A172 (cell line): ENCODE measurements around the gene SP7. TPM values are rescaled to one million over a fixed set of nuclear protein-coding genes. Genes with fewer than 3 reads are reported as not detected.
"Not testable (repeated sequence)": the region's sequence is repeated elsewhere in the genome, so short reads cannot be mapped to it uniquely, and the experiment has no call there.

ENCODE experiments used
- DNase-seq: peaks from one replicate; pipeline ENCODE4 v3.0.0-alpha.2; 2015; ENCODE audit warnings: low spot score
- total RNA-seq: library from RNA; depleted of rRNA; stranded (reverse); fragments of >200 nt; shearing (Covaris generic); gene quantifications from 2 replicates; pipeline ENCODE4 v1.2.3, GENCODE V29; 2014

Gene SP7
- total RNA-seq, 1 experiment from 2014 or later: not detected

DNA sequence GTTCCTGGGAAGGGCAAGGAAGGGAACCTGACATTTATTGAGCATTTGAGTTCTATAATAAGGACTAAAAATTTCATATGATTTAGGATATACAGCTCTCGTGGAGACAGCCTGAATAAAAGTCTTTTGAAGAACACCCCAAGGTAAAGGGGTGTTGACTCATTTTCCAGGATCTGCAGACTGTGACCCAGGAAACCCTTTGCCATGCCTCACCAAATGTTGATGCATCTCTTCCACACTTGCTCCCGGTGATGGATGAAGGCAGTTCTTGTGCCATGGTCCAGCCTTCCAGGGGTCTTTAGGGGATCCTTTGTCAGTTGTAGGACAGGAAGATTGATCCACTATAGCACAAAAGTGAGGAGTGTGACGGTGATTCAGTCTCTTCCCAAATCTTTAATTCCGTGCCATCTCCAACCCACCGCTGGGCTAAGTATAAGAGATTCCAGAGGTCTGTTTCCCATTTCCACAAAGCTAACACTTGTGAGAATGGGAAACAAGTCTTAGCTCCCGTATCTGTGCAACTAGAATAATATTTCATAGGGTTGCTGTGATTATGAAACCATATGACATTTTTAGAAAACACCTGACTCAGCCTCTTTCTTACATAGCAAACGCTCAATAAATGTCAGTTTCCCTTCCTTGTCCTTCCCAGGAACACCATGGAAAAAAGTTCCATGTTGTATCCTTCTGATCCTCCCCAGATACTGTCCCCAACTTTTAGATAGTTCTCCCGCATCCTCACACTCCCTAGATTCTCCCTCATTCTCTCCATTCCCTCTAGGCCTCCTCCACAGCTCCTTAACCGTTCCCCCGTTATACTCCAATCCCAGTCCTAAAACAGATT lies 15.6 kb downstream of the SP7 start:
- DNase-seq: peak; percentile 19

- no peak for DNase-seq
These were observed 22.2 kb downstream of the SP7 start for GRCh38 chr12:53313996-53314395.

GRCh38 chr12:53308276-53308675 lies 27.9 kb downstream of the SP7 start:
- no peak for DNase-seq

DNA sequence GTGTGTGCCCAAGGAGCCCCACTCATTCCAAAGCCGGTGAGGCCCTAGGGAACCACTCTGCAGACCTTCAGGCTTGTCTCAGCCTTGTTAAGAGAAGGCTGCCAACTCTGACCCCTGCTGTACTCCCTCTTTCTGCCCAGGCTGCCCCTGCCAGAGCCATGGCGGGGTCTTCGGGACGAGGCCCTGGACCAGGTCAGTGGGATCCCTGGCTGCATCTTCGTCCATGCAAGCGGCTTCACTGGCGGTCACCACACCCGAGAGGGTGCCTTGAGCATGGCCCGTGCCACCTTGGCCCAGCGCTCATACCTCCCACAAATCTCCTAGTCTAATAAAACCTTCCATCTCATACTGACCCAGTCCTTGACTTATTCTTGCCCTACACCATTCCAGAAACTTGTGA lies 29.3 kb downstream of the SP7 start:
- no peak for DNase-seq

GRCh38 chr12:53302903-53303302 lies 33.3 kb downstream of the SP7 start:
- no peak for DNase-seq

DNA sequence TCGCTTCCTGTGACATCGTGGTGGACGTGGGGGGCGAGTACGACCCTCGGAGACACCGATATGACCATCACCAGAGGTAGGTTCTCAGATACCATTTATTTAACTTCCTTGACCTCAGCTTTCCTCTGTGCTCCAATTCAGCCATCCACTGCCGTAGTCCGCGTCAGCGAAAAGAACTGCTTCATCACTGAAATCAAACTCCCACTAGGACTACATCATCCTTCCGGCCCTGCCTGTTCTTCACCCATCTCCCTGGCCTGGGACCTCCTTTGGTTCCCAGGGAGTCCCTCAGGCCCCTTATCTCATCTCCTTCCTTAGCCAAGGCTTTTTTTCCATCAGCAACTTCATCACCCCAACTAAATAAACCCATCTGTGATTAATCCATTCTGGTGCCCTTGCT lies 36.0 kb downstream of the SP7 start:
- DNase-seq: peak; percentile 28

- DNase-seq: peak; percentile 81
These were observed 36.5 kb downstream of the SP7 start, which contains the start of gene MYG1 for GRCh38 chr12:53299454-53300180. MYG1 (plus strand) TSS chr12:53299695; CDS start chr12:53299738, 43 bp downstream.

DNA sequence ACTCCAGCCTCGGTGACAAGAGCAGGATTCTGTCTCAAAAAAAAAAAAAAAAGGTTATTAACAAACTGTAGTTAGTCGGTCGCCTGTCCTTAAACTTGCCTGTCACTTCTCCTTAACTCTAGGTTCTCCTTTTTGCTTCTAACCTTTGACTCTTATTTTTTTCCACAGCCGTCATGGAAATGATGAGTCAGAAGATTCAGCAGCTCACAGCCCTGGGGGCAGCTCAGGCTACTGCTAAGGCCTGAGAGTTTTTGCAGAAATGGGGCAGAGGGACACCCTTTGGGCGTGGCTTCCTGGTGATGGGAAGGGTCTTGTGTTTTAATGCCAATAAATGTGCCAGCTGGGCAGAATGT lies 37.1 kb downstream of the SP7 start:
- DNase-seq: peak; percentile 63

GRCh38 chr12:53298164-53298563 lies 38.0 kb downstream of the SP7 start:
- DNase-seq: peak; percentile 23

DNA sequence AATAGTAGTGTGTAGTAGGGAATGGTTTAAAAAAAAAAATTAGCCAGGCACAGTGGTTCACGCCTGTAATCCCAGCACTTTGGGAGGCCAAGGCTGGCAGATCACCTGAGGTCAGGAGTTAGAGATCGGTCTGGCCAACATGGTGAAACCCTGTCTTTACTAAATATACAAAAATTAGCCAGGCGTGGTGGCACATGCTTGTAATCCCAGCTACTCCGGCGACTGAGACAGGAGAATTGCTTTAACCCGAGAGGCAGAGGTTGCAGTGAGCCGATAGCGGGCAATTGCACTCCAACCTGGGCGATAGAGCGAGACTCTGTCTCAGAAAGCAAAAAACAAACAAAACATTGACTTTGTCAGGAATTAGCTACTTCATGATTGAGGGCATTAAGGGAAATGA lies 39.0 kb downstream of the SP7 start:
- not testable (repeated sequence) for DNase-seq

GRCh38 chr12:53295891-53296219 lies 40.3 kb downstream of the SP7 start:
- DNase-seq: no peak

GRCh38 chr12:53295070-53295890 lies 40.9 kb downstream of the SP7 start, which contains the start of gene PFDN5:
PFDN5 (plus strand) TSS chr12:53295542; CDS start chr12:53295568, 26 bp downstream.
- DNase-seq: peak; percentile 76

GRCh38 chr12:53292426-53292825 lies 43.7 kb downstream of the SP7 start:
- no peak for DNase-seq

GRCh38 chr12:53290661-53291060 lies 45.5 kb downstream of the SP7 start:
- DNase-seq: no peak

GRCh38 chr12:53289891-53290290 lies 46.3 kb downstream of the SP7 start:
- peak; percentile 45 for DNase-seq

- no peak for DNase-seq
These were observed 47.8 kb downstream of the SP7 start for GRCh38 chr12:53288322-53288721.

- DNase-seq: peak; percentile 39
These were observed 48.4 kb downstream of the SP7 start for GRCh38 chr12:53287741-53288216.

GRCh38 chr12:53286448-53286847 lies 49.7 kb downstream of the SP7 start:
- DNase-seq: no peak

DNA sequence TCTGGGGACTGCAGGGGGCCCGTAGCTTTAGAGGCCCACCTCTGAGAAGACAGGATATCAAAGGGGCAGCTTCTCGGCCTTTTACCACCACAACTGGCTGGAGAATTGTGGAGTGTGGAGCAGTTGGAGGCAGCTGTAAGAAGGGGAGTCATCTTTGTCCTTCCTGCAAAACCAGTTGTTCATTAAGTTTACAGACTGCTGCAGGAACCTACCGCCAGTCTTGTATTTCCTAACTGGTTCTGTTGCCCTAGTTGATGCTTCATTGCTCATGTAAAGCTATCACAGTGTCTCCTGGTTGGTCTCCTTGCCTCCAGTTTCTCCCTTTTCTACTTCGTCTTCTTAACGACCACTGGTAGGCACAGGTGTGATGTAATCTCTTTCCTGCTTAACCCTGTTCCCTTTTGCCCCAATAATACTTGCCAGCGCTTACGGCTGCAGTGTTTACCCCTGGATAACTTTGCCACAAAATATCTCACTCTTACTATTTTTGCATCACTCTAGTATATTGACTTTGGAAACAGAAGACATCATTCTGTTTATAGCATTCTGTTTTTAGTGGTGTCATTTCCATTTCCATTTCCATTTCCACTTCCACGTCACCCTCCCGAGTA lies 56.2 kb downstream of the SP7 start:
- no peak for DNase-seq

GRCh38 chr12:53279283-53279869 lies 56.8 kb downstream of the SP7 start:
- no peak for DNase-seq

- no peak for DNase-seq
These were observed 58.2 kb downstream of the SP7 start for GRCh38 chr12:53277981-53278380.
